LHCN-M2 (cell line): ENCODE results near the gene EPHA7. TPM values are rescaled to one million over a fixed set of nuclear protein-coding genes. Genes with fewer than 3 reads are reported as not detected.

Experiments
- DNase-seq: peaks from one replicate; pipeline ENCODE4 v3.0.0-alpha.2; 2012; ENCODE audit warnings: low read depth
- total RNA-seq: library from RNA; depleted of rRNA; stranded (reverse); fragments of >200 nt; gene quantifications from 2 replicates; pipeline ENCODE4 v1.2.3, GENCODE V29; 2014

EPHA7 gene
- total RNA-seq, 1 experiment from 2014 or later: 31.4 TPM

GRCh38 chr6:93248631-93249030, 170.7 kb downstream of the EPHA7 start:
- peak; percentile 12 for DNase-seq

DNA sequence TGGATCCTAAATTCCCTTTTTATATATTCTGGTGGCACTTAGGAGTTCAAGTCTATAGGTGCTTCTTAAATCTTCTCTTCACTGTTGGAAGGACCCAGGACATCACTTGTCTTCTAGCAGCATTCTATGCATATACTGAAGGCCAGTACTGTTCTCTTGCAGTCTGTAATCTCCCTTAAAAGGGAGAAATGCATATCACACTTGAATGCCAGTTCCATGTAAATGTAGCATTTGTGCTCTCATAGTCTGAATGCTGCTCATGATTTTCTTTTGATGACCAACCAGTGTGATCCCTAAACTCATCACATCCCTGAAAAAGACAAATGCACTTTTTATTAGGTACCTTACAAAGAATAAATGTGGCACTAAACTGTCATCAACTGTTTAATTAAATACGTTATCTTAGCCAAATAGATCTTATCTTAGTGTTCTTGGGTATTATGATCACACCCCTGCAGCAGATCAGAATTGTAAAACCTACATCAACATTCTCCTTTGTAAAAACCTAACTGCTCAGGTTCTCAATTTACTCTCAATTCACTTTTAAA, 176.1 kb downstream of the EPHA7 start:
- no peak for DNase-seq

DNA sequence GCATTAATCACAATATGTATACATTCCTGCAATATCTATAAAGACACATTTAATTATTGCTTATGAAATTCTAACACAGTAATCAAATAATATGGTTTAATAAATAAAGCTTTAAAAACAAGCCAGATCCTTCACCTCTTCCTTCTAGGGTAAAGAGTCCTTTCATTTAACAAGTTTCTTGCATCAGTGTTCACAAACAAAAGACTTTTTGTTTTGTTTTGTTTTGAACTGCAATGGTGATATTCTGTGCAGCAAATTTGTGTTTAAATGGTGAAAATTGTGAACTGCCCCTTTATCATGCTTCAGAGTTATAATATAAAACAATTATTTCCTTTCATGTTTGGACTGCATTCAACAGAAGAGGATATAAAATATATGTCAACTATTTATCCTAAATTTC, 177.3 kb downstream of the EPHA7 start:
- DNase-seq: no peak

GRCh38 chr6:93238632-93239031, 180.7 kb downstream of the EPHA7 start:
- peak; percentile 66 for DNase-seq

- no peak for DNase-seq
Observed at GRCh38 chr6:93235775-93236174, 183.6 kb downstream of the EPHA7 start.

GRCh38 chr6:93226822-93227221, 192.5 kb downstream of the EPHA7 start:
- no peak for DNase-seq

- no peak for DNase-seq
Observed at GRCh38 chr6:93222071-93222851, 197.1 kb downstream of the EPHA7 start.

DNA sequence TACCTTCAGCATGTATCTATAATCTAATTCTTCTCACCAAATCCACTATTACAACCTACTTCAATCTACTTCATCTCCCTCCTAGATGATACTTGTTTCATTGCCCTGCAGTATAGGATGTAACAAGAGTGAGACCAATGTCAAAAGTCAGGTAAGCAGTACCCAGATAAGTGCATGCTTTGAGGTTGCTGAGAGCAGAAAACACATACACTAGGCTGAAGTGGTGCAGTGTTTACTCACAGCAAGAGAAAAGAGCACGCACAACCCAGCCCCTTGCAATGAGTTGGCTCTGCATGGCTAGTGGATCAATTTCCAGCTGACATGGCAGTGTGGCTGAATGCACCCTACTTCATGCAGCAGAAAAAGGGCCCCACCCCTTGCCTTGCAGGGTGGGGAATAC, 199.9 kb downstream of the EPHA7 start:
- no peak for DNase-seq

DNA sequence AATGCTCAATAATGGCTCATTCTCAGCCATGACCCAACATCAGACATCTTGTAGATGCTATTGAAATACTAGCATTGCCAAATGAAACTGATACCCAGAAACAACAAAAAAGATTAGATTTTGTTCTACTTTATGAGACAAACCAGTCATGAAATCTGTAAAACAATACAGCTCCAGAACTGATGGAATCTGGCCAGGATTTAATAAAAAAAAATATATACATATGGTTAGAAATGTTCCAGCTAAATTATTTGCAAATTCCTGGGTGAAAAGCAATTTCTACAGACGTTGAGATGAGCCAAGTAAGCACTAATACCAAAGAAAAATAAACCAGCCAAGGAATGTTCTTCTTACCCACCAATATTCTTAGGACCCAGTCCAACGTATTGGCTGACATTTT, 201.3 kb downstream of the EPHA7 start:
- peak; percentile 9 for DNase-seq

DNA sequence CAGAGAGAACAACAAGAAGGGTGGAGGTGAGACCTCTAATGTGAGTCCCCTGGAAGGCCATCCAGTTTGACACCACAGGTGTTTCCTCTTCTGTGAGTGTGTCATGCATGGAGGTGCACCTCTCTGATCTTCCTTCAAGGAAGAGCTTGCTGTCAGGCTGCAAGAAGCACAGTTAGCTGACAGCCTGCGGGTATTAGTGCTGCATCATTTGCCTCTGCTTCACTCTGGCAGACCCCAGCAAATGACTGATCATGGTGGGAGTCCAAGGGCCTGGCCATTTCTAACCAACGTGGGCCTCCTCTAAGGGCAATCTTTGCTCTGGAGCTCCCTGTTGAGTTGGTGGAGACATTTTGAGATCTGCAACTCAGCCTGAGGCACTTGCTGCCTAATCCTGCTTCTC, 206.3 kb downstream of the EPHA7 start:
- no peak for DNase-seq

GRCh38 chr6:93210908-93211307, 208.5 kb downstream of the EPHA7 start:
- DNase-seq: no peak

- DNase-seq: no peak
Observed at GRCh38 chr6:93209358-93209757, 210.0 kb downstream of the EPHA7 start.

GRCh38 chr6:93196406-93196970, 222.9 kb downstream of the EPHA7 start:
- DNase-seq: no peak

GRCh38 chr6:93194480-93194879, 224.9 kb downstream of the EPHA7 start:
- DNase-seq: no peak

- no peak for DNase-seq
Observed at GRCh38 chr6:93193868-93194267, 225.5 kb downstream of the EPHA7 start.
